Caco-2 (cell line): ENCODE data around the gene ARHGAP42. TPM values are rescaled to one million over a fixed set of nuclear protein-coding genes. Genes with fewer than 3 reads are reported as not detected.

Experiments used
- BruUV-seq: library from RNA; stranded (reverse); fragments of 400-500 nt; replicated peaks from 2 replicates; lab custom pipeline; 2021; lab: Mats Ljungman, UMichigan
- CTCF ChIA-PET: fragments of 300-600 bp; sonication (Branson Sonifier 250); formaldehyde crosslinking; loops from one replicate; lab custom pipeline; 2022; ENCODE audit warnings: antibody characterized with exemption; lab: Charles Lee
- POLR2A ChIA-PET: fragments of 300-600 bp; sonication (Branson Sonifier 250); formaldehyde crosslinking; loops from one replicate; lab custom pipeline; 2022; ENCODE audit warnings: antibody characterized with exemption; lab: Charles Lee
- DNase-seq, 2 experiments: peaks; one replicate each; pipeline versions ENCODE4 v3.0.0 to v3.0.0-alpha.2; 2020 to 2022
- H3K27me3 ChIP-seq: replicated peaks from 2 replicates; pipeline ENCODE4 v1.6.0; 2011; ENCODE audit warnings: low read length; ENCODE audit not compliant: control insufficient read depth, insufficient read depth
- H3K36me3 ChIP-seq: 2 replicates; pipeline ENCODE4 v1.5.1; 2011; ENCODE audit warnings: low read length; ENCODE audit not compliant: control insufficient read depth, insufficient read depth
- H3K4me1 ChIP-seq: fragments of 250-450 bp; sonication (Bioruptor Pico); 2 replicates; pipeline ENCODE4 v1.5.1; 2020; ENCODE audit warnings: mild to moderate bottlenecking
- H3K4me3 ChIP-seq: 2 replicates; pipeline ENCODE4 v1.5.1; 2011; ENCODE audit warnings: low read depth, mild to moderate bottlenecking, control low read depth, low read length
- H3K9me3 ChIP-seq: fragments of 250-450 bp; sonication (Bioruptor Pico); 2 replicates; pipeline ENCODE4 v1.5.1; 2020; ENCODE audit warnings: mild to moderate bottlenecking, moderate library complexity
- H3K27ac Mint-ChIP-seq: one replicate; pipeline ENCODE4 v1.8.0; 2022; ENCODE audit warnings: mixed read lengths; ENCODE audit not compliant: unreplicated experiment
- H3K27me3 Mint-ChIP-seq: one replicate; pipeline ENCODE4 v1.8.0; 2022; ENCODE audit warnings: mixed read lengths; ENCODE audit not compliant: insufficient read depth, unreplicated experiment
- H3K36me3 Mint-ChIP-seq: one replicate; pipeline ENCODE4 v1.8.0; 2022; ENCODE audit warnings: mild to moderate bottlenecking, mixed read lengths; ENCODE audit not compliant: insufficient read depth, unreplicated experiment
- H3K4me1 Mint-ChIP-seq: one replicate; pipeline ENCODE4 v1.8.0; 2022; ENCODE audit warnings: low read depth, mixed read lengths; ENCODE audit not compliant: unreplicated experiment
- H3K4me3 Mint-ChIP-seq: one replicate; pipeline ENCODE4 v1.8.0; 2022; ENCODE audit warnings: mild to moderate bottlenecking, moderate library complexity, mixed read lengths; ENCODE audit not compliant: unreplicated experiment
- H3K9me3 Mint-ChIP-seq: one replicate; pipeline ENCODE4 v1.8.0; 2022; ENCODE audit warnings: mixed read lengths; ENCODE audit not compliant: unreplicated experiment
- CTCF ChIP-seq, 2 experiments: fragments of 200-600 bp in 1 of 2; IDR thresholded peaks; 1 replicate in 1 of 2; 2 replicates in 1 of 2; pipeline versions ENCODE4 v1.5.1 to v1.8.0; 2011 to 2022; ENCODE audit warnings: antibody characterized with exemption in 1 of 2, control low read depth in 1 of 2, inconsistent platforms in 1 of 2, low read depth in 1 of 2, low read length in 1 of 2, mild to moderate bottlenecking in 1 of 2, moderate library complexity in 1 of 2; ENCODE audit not compliant: insufficient read depth in 1 of 2, severe bottlenecking in 1 of 2, unreplicated experiment in 1 of 2
- intact Hi-C: fragments of 100-400 bp; cut with micrococcal nuclease; formaldehyde crosslinking; loops from one replicate; pipeline ENCODE4 v1.10.0; 2022; ENCODE audit not compliant: unreplicated experiment
- total RNA-seq: library from RNA; stranded (reverse); gene quantifications from 2 replicates; pipeline ENCODE4 v1.2.3, GENCODE V29; 2022

The ARHGAP42 gene
- total RNA-seq, 1 experiment from 2014 or later: 8.4 TPM

DNA sequence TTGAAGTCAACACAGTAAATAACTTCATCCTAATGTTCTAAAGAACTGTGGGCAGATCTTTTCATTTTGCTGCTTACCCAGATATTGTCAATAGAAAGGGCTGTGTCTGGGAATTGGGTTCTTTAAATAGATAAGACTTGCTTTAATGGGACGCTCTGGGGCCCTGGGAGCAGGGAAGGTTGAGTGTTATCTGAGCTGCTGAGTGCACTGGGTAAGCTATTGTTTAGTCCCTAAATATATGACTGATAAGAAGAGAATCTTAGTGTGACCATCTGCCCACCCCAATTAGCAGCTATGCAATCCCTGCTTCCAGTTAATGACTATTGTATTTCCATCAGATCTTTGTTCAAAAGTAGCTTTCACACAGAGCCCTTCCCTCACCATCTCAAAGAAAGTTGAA, 44.4 kb downstream of the ARHGAP42 start:
- H3K4me1 ChIP-seq: peaks cover 15% of the 10 kb centered on the region
- Mint-ChIP-seq H3K27ac (no peak overlapping the region), H3K27me3 (no peaks in the 10 kb centered on the region), H3K36me3 (peaks cover 5% of the 10 kb centered on the region), H3K4me1 (peaks cover 29% of the 10 kb centered on the region), H3K9me3 (peaks cover 5% of the 10 kb centered on the region), H3K4me3 (no peak overlapping the region)
- H3K36me3 ChIP-seq: no peaks in the 10 kb centered on the region
- DNase-seq: peak in 1 of 2 experiments; percentile 24
- no peak for TF ChIP-seq CTCF (IDR thresholded peaks at IDR 0.05; ENCODE audit: insufficient read depth in 1 of 2, low read depth in 1 of 2, low read length in 1 of 2, severe bottlenecking in 1 of 2, unreplicated experiment in 1 of 2)
- no peaks in the 10 kb centered on the region for H3K9me3 ChIP-seq
- H3K4me3 ChIP-seq: no peak overlapping the region
- intact Hi-C loops: no loop called here
- no TSS peak for BruUV-seq
- POLR2A ChIA-PET: no interaction called here
- CTCF ChIA-PET: interaction anchor here (1.0 kb wide), 1 partner anchor 44 kb away, joined by 6 read pairs; no protein-coding TSS in a partner anchor
- no peaks in the 10 kb centered on the region for H3K27me3 ChIP-seq

GRCh38 chr11:100732949-100733348, 45.9 kb downstream of the ARHGAP42 start:
- intact Hi-C loops: no loop called here
- DNase-seq: no peak
- ChIA-PET POLR2A (no interaction called here), CTCF (interaction anchor here (1.3 kb wide), 1 partner anchor 45 kb away, joined by 3 read pairs; no protein-coding TSS in a partner anchor)
- TF ChIP-seq CTCF (IDR thresholded peaks at IDR 0.05; ENCODE audit: insufficient read depth in 1 of 2, low read depth in 1 of 2, low read length in 1 of 2, severe bottlenecking in 1 of 2, unreplicated experiment in 1 of 2): no peak
- no TSS peak for BruUV-seq
- Histone ChIP-seq H3K4me3 (no peak overlapping the region), H3K36me3 (no peaks in the 10 kb centered on the region), H3K27me3 (no peaks in the 10 kb centered on the region), H3K9me3 (no peaks in the 10 kb centered on the region), H3K4me1 (peaks cover 15% of the 10 kb centered on the region)
- Mint-ChIP-seq H3K4me1 (peaks cover 30% of the 10 kb centered on the region), H3K36me3 (peaks cover under 1% of the 10 kb centered on the region), H3K4me3 (no peak overlapping the region), H3K9me3 (peaks cover 10% of the 10 kb centered on the region), H3K27ac (no peak overlapping the region), H3K27me3 (no peaks in the 10 kb centered on the region)

DNA sequence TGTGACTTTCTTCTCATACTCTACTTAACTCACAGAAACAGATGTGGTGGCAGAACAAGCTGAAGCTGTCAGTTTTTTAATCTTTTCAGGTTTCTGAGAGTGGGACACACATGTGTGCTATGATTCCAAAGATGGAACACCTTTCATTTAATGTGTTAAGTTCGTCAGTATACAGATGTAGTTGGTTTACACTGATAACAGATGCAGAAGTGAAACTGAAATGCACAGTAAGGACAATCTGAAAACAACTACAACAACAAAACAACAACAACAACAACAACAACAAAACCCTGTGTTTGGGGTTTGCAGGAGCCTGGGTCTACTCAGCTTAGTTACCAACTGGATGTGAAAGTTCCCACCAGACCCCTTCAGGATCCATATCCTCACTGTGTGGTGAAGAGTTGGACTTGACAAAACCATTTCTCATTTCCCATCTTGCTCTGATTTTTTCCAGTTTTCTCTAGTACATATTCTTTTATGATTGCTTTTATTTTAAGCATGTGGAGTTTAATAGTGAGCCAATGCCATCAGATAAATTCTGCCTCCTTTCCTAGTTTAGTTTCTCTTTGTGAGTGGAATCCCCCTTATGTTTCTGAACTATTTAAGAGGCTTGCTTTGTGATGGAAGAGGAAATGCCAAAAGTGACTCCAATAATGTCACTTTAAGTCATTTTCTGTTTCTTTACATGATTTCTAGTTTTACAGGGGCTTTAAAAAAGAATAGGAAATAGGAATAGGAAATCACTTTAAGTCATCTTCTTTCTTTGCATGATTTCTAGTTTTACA, 47.8 kb downstream of the ARHGAP42 start:
- no peaks in the 10 kb centered on the region for H3K36me3 ChIP-seq
- no peak for DNase-seq
- H3K4me3 Mint-ChIP-seq: no peak overlapping the region
- intact Hi-C loops: no loop called here
- H3K36me3 Mint-ChIP-seq: no peaks in the 10 kb centered on the region
- no peaks in the 10 kb centered on the region for H3K9me3 ChIP-seq
- ChIA-PET CTCF (no interaction called here), POLR2A (no interaction called here)
- no peaks in the 10 kb centered on the region for H3K27me3 ChIP-seq
- H3K27ac Mint-ChIP-seq: no peak overlapping the region
- no TSS peak for BruUV-seq
- H3K4me1 ChIP-seq: peaks cover 29% of the 10 kb centered on the region
- no peak for TF ChIP-seq CTCF (IDR thresholded peaks at IDR 0.05; ENCODE audit: insufficient read depth in 1 of 2, low read depth in 1 of 2, low read length in 1 of 2, severe bottlenecking in 1 of 2, unreplicated experiment in 1 of 2)
- no peaks in the 10 kb centered on the region for H3K27me3 Mint-ChIP-seq
- H3K9me3 Mint-ChIP-seq: peaks cover 10% of the 10 kb centered on the region
- H3K4me1 Mint-ChIP-seq: peaks cover 35% of the 10 kb centered on the region
- no peak overlapping the region for H3K4me3 ChIP-seq
